Hepatocyte (in vitro differentiated cells): ENCODE data around the gene CAB39L.

Experiments
- CTCF ChIP-seq: fragments of 200-600 bp; sonication (generic); IDR thresholded peaks from 2 replicates; pipeline ENCODE4 v1.5.1; 2016; ENCODE audit warnings: antibody characterized with exemption, mild to moderate bottlenecking; ENCODE audit not compliant: poor library complexity
- EZH2 ChIP-seq: fragments of 200-600 bp; sonication (generic); IDR thresholded peaks from 2 replicates; pipeline ENCODE4 v1.6.1; 2016; ENCODE audit warnings: antibody characterized with exemption, mild to moderate bottlenecking, borderline replicate concordance
- EZH2phosphoT487 ChIP-seq: fragments of 200-600 bp; sonication (generic); IDR thresholded peaks from one replicate; pipeline ENCODE4 v1.6.1; 2018; ENCODE audit warnings: antibody characterized with exemption, mild to moderate bottlenecking, low read depth, moderate library complexity; ENCODE audit not compliant: unreplicated experiment, severe bottlenecking

- TF ChIP-seq CTCF (no peak), EZH2 (no peak), EZH2phosphoT487 (no peak)
Measured at GRCh38 chr13:49320975-49321374, 122.9 kb downstream of the CAB39L start.
